PFSK-1 (cell line): ENCODE results near the gene DDX47.

ENCODE experiments used
- FOXP2 ChIP-seq: optimal IDR thresholded peaks from 2 replicates; pipeline ENCODE3; 2011; ENCODE audit warnings: borderline replicate concordance, control low read depth, inconsistent platforms; ENCODE audit not compliant: insufficient read depth; ENCODE audit errors: extremely low read length, extremely low read depth
- POLR2AphosphoS5 ChIP-seq: IDR thresholded peaks from 2 replicates; pipeline ENCODE4 v1.6.1; 2012; ENCODE audit warnings: low read depth, mild to moderate bottlenecking, control low read depth, low read length, moderate library complexity
- REST ChIP-seq, 2 experiments: IDR thresholded peaks; 2 replicates each; pipeline versions ENCODE4 v1.6.1 to v1.8.0; 2011 to 2012; ENCODE audit warnings: low read depth in 2 of 2, low read length in 2 of 2, control low read depth in 1 of 2, inconsistent platforms in 1 of 2, mild to moderate bottlenecking in 1 of 2, moderate library complexity in 1 of 2; ENCODE audit not compliant: insufficient read depth in 1 of 2
- SIN3A ChIP-seq: IDR thresholded peaks from 2 replicates; pipeline ENCODE4 v1.6.1; 2012; ENCODE audit warnings: mild to moderate bottlenecking, low read length, moderate library complexity, borderline replicate concordance; ENCODE audit not compliant: insufficient read depth
- TAF1 ChIP-seq: IDR thresholded peaks from 2 replicates; pipeline ENCODE4 v1.6.1; 2012; ENCODE audit warnings: low read length, control low read depth, borderline replicate concordance; ENCODE audit not compliant: insufficient read depth

The DDX47 gene

DNA sequence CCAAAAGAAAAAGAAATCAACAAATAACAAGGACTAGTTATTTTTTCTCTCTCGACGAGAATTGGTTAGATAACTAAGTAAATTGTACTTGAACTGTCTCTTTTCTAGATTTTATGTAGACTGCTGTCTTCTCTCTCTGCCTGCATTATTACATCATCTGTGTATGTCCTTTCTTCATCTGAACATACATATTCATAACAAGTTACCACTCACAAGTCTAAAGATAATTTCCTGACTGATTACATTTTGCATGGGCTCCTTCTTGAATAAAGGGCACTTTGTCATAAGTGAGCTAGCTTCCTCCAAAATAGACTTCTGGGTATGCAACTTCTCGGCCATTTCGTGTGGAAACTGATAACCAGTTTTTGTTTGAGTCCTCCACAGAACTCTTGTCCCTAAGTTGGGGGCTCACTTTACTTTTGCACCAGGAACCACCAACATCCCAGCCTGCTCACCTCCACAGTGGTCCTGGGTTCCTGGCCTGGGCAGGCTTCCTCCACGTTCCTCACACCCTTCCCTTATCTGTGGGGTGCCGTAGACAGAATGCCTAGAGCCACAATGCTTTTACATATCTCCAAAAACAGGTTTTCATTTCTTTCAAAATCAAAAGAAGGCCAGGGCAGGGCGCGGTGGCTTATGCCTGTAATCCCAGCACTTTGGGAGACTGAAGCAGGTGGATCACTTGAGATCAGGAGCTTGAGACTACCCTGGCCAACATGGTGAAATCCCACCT lies 6.2 kb upstream of the DDX47 start:
- TF ChIP-seq TAF1 (no peak), POLR2AphosphoS5 (no peak)

DNA sequence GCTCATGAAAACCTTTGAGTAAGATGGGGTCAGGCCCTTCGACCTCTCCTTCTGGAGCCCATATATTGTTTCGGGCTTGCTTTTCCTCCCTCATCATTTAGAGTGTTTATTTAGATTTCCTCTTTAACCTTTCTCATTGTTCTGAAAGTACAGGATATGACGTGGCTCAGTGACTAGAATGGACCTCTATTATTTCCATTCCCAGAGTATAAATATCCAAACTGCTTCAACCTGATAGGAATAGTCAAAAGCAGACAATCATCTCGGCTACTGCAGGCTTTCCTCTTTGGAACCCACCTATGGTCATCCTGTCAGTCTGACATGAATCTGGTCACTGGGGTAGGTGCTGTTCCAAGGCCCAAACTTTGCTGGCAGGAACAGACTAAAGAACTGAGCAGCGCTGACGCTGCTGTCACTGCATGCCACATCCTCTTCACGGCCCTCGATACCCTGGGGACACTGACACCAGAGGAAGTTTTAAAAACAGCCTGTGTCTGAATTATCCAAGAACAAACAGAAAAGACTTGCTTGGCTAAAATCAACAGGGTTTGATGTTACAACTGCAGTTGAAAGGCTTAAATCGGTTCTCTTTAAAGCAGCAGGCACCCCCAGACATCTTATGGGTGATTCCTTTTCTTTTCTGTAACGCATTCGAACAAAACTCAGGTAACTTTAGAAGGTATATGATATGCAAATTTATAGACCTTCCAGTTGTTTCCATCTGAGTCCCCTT lies 5.0 kb upstream of the DDX47 start:
- no peak for TF ChIP-seq SIN3A
- no peak for TF ChIP-seq POLR2AphosphoS5
- no peak for TF ChIP-seq TAF1
- no peak for TF ChIP-seq REST (IDR thresholded peaks at IDR 0.05; ENCODE audit: insufficient read depth in 1 of 2, low read depth in 2 of 2, low read length in 2 of 2)
- TF ChIP-seq FOXP2: no peak

DNA sequence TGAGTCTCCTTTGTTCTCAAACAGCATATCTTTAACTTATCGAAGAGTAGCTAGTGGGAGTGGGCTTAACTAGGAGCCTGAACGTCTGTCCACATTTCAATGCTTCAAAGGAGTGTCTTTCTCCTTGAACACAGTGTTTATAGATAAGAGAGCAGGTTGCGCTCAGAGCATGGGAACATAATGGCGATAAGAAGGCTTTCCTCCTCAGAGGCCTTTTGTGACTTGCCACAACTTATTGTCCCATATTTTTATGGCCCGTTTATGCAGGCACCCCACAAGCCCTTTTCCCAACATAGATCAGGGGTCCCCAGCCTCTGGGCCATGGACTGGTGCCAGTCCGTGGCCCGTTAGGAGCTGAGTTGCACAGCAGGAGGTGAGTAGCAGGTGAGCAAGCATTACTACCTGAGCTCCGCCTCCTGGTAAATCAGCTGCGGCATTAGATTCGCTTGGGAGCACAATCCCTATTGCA lies 2.6 kb upstream of the DDX47 start:
- TF ChIP-seq POLR2AphosphoS5 (no peak), FOXP2 (no peak), REST (IDR thresholded peaks at IDR 0.05; ENCODE audit: insufficient read depth in 1 of 2, low read depth in 2 of 2, low read length in 2 of 2) (no peak), SIN3A (no peak), TAF1 (no peak)

GRCh38 chr12:12811343-12811742 lies 1.8 kb upstream of the DDX47 start:
- TF ChIP-seq TAF1 (no peak), FOXP2 (no peak), POLR2AphosphoS5 (no peak), REST (IDR thresholded peaks at IDR 0.05; ENCODE audit: insufficient read depth in 1 of 2, low read depth in 2 of 2, low read length in 2 of 2) (no peak), SIN3A (no peak)

DNA sequence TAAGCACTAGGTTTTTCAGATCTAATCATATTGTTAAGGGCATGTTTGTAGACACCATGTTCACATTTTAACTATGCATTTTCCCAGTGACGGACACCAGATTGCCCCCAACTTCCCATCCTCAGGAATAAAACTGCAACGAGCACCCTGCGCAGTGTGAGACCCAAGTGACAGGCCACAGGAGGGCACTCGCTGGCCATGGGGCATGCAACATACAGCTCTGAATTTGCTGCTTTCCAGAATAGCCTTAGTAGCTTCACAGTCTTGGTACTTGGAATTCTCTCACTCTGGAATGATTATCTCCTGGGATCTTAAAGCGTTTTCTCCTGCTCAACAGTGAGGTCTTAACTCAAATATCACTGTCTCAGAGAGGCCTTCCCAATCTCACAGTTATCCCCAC lies 972 bp upstream of the DDX47 start:
- TF ChIP-seq REST (IDR thresholded peaks at IDR 0.05; ENCODE audit: insufficient read depth in 1 of 2, low read depth in 2 of 2, low read length in 2 of 2): no peak
- TF ChIP-seq SIN3A: no peak
- TF ChIP-seq POLR2AphosphoS5: no peak
- TF ChIP-seq FOXP2: no peak
- no peak for TF ChIP-seq TAF1
